PC-9 (cell line): Measurements from ENCODE around the gene ZNF865.
"Not testable (repeated sequence)": the region's sequence is repeated elsewhere in the genome, so short reads cannot be mapped to it uniquely, and the experiment has no call there.

ENCODE experiments used
- CTCF ChIP-seq: fragments of 200-600 bp; sonication (generic); conservative IDR thresholded peaks from 2 replicates; pipeline ENCODE4 v1.6.1; 2017; ENCODE audit warnings: mixed run types, antibody characterized with exemption, mild to moderate bottlenecking, moderate library complexity
- EZH2 ChIP-seq: fragments of 200-600 bp; sonication (generic); IDR thresholded peaks from 2 replicates; pipeline ENCODE4 v1.8.0; 2017; ENCODE audit warnings: antibody characterized with exemption, low read depth

- TF ChIP-seq CTCF, EZH2: not testable (repeated sequence)
These were observed 36.0 kb upstream of the ZNF865 start for GRCh38 chr19:55569477-55569876.
